NT2/D1 (cell line): ENCODE measurements around the gene TSFM.

Source experiments
- YY1 ChIP-seq: IDR thresholded peaks from 2 replicates; pipeline ENCODE4 v1.6.1; 2011; ENCODE audit not compliant: insufficient read length, insufficient read depth
- ZNF274 ChIP-seq: IDR thresholded peaks from 2 replicates; pipeline ENCODE4 v1.6.1; 2011; ENCODE audit warnings: mild to moderate bottlenecking, low read depth, low read length

DNA sequence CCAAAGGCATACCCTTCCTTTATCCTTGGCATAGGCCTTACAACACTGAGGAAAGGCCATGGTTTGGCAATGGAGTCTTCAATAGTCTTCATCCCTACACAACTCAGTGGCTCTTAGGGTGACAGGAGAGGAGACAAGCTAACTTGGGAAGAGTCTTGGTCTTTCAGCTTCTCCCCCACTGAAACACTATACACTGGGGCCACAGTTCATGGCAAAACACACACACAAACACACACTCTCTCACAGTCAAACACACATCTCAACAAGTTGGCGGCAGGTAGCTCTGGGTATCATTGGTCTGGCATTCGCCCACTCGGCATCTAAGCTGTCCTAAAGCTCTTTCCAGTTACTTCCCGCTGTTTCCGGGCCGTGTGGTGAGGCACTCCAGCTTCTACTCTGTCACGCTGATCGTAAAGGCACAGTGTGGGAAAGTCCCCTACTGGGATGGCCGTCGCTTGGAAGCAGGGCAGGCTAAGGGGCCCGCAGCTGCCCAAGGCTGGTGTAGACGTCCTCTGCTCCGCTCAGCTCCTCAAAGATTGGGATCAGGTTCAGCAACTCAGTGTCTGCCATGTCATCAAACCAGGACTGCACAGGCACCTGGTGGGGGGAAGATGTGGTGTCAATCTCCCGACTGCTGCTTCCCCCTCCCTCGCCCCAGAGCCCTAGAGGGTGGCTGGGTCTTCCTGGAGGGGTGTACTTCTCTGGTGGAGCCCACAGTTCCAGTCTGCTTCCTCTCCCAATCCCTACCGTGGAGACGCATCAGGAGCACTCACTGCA is 40.7 kb downstream of the TSFM start:
- TF ChIP-seq ZNF274 (no peak), YY1 (no peak)
